HG03558 (cell line): ENCODE data around the gene XRCC4.

ENCODE experiments used
- ATAC-seq: cut with Tn5 transposase; IDR thresholded peaks from one replicate; pipeline ENCODE4 v1.9.1; 2021; ENCODE audit warnings: moderate number of reproducible peaks; ENCODE audit not compliant: unreplicated experiment; ENCODE audit errors: extremely low read depth

XRCC4 gene

GRCh38 chr5:83169571-83170337, 92.4 kb downstream of the XRCC4 start:
- no peak for ATAC-seq

GRCh38 chr5:83172011-83172410, 94.7 kb downstream of the XRCC4 start:
- ATAC-seq = no peak

GRCh38 chr5:83172655-83173054, 95.3 kb downstream of the XRCC4 start:
- no peak for ATAC-seq

GRCh38 chr5:83173826-83174225, 96.5 kb downstream of the XRCC4 start:
- no peak for ATAC-seq

- no peak for ATAC-seq
Observed at GRCh38 chr5:83177803-83178202, 100.5 kb downstream of the XRCC4 start.

- ATAC-seq = no peak
Observed at GRCh38 chr5:83179966-83180365, 102.6 kb downstream of the XRCC4 start.

- ATAC-seq = no peak
Observed at GRCh38 chr5:83184534-83184933, 107.2 kb downstream of the XRCC4 start.

GRCh38 chr5:83192947-83193346, 115.6 kb downstream of the XRCC4 start:
- ATAC-seq = no peak

- ATAC-seq = no peak
Observed at GRCh38 chr5:83197326-83197967, 120.1 kb downstream of the XRCC4 start.

GRCh38 chr5:83199126-83199525, 121.8 kb downstream of the XRCC4 start:
- ATAC-seq = no peak

GRCh38 chr5:83204651-83205050, 127.3 kb downstream of the XRCC4 start:
- ATAC-seq = no peak

- ATAC-seq = no peak
Observed at GRCh38 chr5:83209963-83210362, 132.6 kb downstream of the XRCC4 start.

- no peak for ATAC-seq
Observed at GRCh38 chr5:83219077-83219476, 141.7 kb downstream of the XRCC4 start.

GRCh38 chr5:83219495-83219894, 142.1 kb downstream of the XRCC4 start:
- no peak for ATAC-seq

GRCh38 chr5:83220331-83220730, 143.0 kb downstream of the XRCC4 start:
- ATAC-seq = no peak

GRCh38 chr5:83222906-83223305, 145.6 kb downstream of the XRCC4 start:
- ATAC-seq = no peak

- ATAC-seq = no peak
Observed at GRCh38 chr5:83227611-83228010, 150.3 kb downstream of the XRCC4 start.

- ATAC-seq = no peak
Observed at GRCh38 chr5:83230511-83230910, 153.2 kb downstream of the XRCC4 start.

- ATAC-seq = no peak
Observed at GRCh38 chr5:83244516-83244915, 167.2 kb downstream of the XRCC4 start.

GRCh38 chr5:83245037-83245436, 167.7 kb downstream of the XRCC4 start:
- no peak for ATAC-seq

GRCh38 chr5:83246071-83246470, 168.7 kb downstream of the XRCC4 start:
- no peak for ATAC-seq

- no peak for ATAC-seq
Observed at GRCh38 chr5:83249156-83249555, 171.8 kb downstream of the XRCC4 start.
